H1 (cell line): ENCODE measurements around the gene MX1. TPM values are rescaled to one million over a fixed set of nuclear protein-coding genes. Genes with fewer than 3 reads are reported as not detected.

ENCODE experiments used
- CTCF ChIA-PET: fragments of 300-600 bp; sonication (Branson Sonifier 250); formaldehyde crosslinking; loops from one replicate; lab custom pipeline; 2021; ENCODE audit not compliant: partially characterized antibody; lab: Charles Lee
- POLR2A ChIA-PET: fragments of 300-600 bp; sonication (Branson Sonifier 250); formaldehyde crosslinking; loops from one replicate; lab custom pipeline; 2021; ENCODE audit warnings: inconsistent platforms; ENCODE audit not compliant: partially characterized antibody; lab: Charles Lee
- DNase-seq, 2 experiments: peaks; one replicate each; pipeline versions ENCODE4 v3.0.0 to v3.0.0-alpha.2; 2010 to 2022; ENCODE audit warnings: low spot score in 2 of 2, low read depth in 1 of 2, mixed read lengths in 1 of 2
- FAIRE-seq: peaks from 2 replicates; lab custom pipeline; 2011; peaks lifted over from hg19 to GRCh38; lab: Jason Lieb, UNC
- H2AFZ ChIP-seq: 2 replicates; pipeline ENCODE4 v1.8.1; 2012; ENCODE audit warnings: low read length, inconsistent platforms
- H2AK5ac ChIP-seq: 2 replicates; pipeline ENCODE4 v1.6.1; 2013; ENCODE audit warnings: low read depth, low read length
- H2BK120ac ChIP-seq: replicated peaks from 2 replicates; pipeline ENCODE3; 2013; ENCODE audit warnings: low read depth, low read length, inconsistent platforms
- H2BK12ac ChIP-seq: 2 replicates; pipeline ENCODE4 v1.6.1; 2013; ENCODE audit warnings: low read depth, low read length
- H2BK15ac ChIP-seq: 2 replicates; pipeline ENCODE4 v1.6.1; 2013; ENCODE audit warnings: low read length
- H2BK20ac ChIP-seq: 2 replicates; pipeline ENCODE4 v1.6.1; 2013; ENCODE audit warnings: low read length
- H2BK5ac ChIP-seq: 2 replicates; pipeline ENCODE4 v1.6.1; 2013; ENCODE audit warnings: low read depth, low read length
- H3K14ac ChIP-seq: 2 replicates; pipeline ENCODE4 v1.6.1; 2013; ENCODE audit warnings: inconsistent platforms; ENCODE audit not compliant: insufficient read length
- H3K18ac ChIP-seq: 2 replicates; pipeline ENCODE4 v1.6.1; 2013; ENCODE audit warnings: low read length; ENCODE audit errors: extremely low read depth
- H3K23ac ChIP-seq: 2 replicates; pipeline ENCODE4 v1.6.1; 2013; ENCODE audit warnings: inconsistent platforms; ENCODE audit not compliant: insufficient read length
- H3K23me2 ChIP-seq: 2 replicates; pipeline ENCODE4 v1.6.1; 2013; ENCODE audit warnings: low read depth, low read length
- H3K27ac ChIP-seq: 2 replicates; pipeline ENCODE4 v1.6.1; 2011; ENCODE audit warnings: low read depth, low read length, inconsistent platforms
- H3K27me3 ChIP-seq, 4 experiments: replicated peaks in 1 of 4; 1 replicate in 1 of 4; 2 replicates in 3 of 4; pipeline versions ENCODE4 v1.6.1 to v1.8.1; 2011 to 2013; ENCODE audit warnings: low read length in 3 of 4, mild to moderate bottlenecking in 3 of 4, inconsistent platforms in 2 of 4, mixed read lengths in 2 of 4, moderate library complexity in 1 of 4; ENCODE audit not compliant: control insufficient read depth in 3 of 4, insufficient read depth in 3 of 4; ENCODE audit errors: extremely low read depth in 1 of 4
- H3K36me3 ChIP-seq, 4 experiments: 2 replicates each; pipeline versions ENCODE4 v1.6.1 to v1.8.1; 2011 to 2013; ENCODE audit warnings: mild to moderate bottlenecking in 4 of 4, low read length in 3 of 4, moderate library complexity in 2 of 4, control low read depth in 1 of 4, inconsistent platforms in 1 of 4; ENCODE audit not compliant: insufficient read depth in 4 of 4, control insufficient read depth in 2 of 4
- H3K4ac ChIP-seq: replicated peaks from 2 replicates; pipeline ENCODE3; 2013; ENCODE audit warnings: low read length, low read depth, mixed read lengths, inconsistent platforms; ENCODE audit not compliant: insufficient read length
- H3K4me1 ChIP-seq, 4 experiments: replicated peaks in 1 of 4; 1 replicate in 1 of 4; 2 replicates in 3 of 4; pipeline versions ENCODE4 v1.6.1 to v1.8.1; 2011 to 2013; ENCODE audit warnings: low read length in 3 of 4, inconsistent platforms in 2 of 4, mixed read lengths in 1 of 4; ENCODE audit not compliant: insufficient read depth in 4 of 4, control insufficient read depth in 3 of 4
- H3K4me2 ChIP-seq, 2 experiments: 2 replicates each; pipeline versions ENCODE4 v1.6.1 to v1.8.1; 2011 to 2013; ENCODE audit warnings: low read depth in 2 of 2, low read length in 2 of 2, control low read depth in 1 of 2, inconsistent platforms in 1 of 2, mild to moderate bottlenecking in 1 of 2; ENCODE audit not compliant: insufficient read depth in 1 of 2
- H3K4me3 ChIP-seq, 4 experiments: fragments of 200-600, 300-600 bp in 1 of 4; sonication (generic), shearing (Covaris generic), sonication (Bioruptor Twin) in 1 of 4; 2 replicates each; pipeline versions ENCODE4 v1.5.1 to v1.8.1; 2011 to 2016; ENCODE audit warnings: low read length in 4 of 4, low read depth in 3 of 4, control low read depth in 2 of 4, inconsistent platforms in 2 of 4, mild to moderate bottlenecking in 2 of 4, mixed read lengths in 1 of 4, moderate library complexity in 1 of 4; ENCODE audit not compliant: insufficient read depth in 2 of 4; ENCODE audit errors: extremely low read depth in 1 of 4
- H3K56ac ChIP-seq: replicated peaks from 2 replicates; pipeline ENCODE3; 2013; ENCODE audit warnings: low read depth, mild to moderate bottlenecking, mixed read lengths, low read length, inconsistent platforms; ENCODE audit not compliant: insufficient read length
- H3K79me1 ChIP-seq: 2 replicates; pipeline ENCODE4 v1.6.1; 2013; ENCODE audit warnings: low read depth, low read length, control low read depth
- H3K79me2 ChIP-seq, 2 experiments: 2 replicates each; pipeline versions ENCODE4 v1.6.1 to v1.8.1; 2012 to 2013; ENCODE audit warnings: low read length in 2 of 2, mild to moderate bottlenecking in 2 of 2, inconsistent platforms in 1 of 2; ENCODE audit not compliant: insufficient read depth in 2 of 2, control insufficient read depth in 1 of 2
- H3K9ac ChIP-seq, 4 experiments: replicated peaks in 1 of 4; 1 replicate in 1 of 4; 2 replicates in 3 of 4; pipeline versions ENCODE4 v1.6.1 to v1.8.1; 2011 to 2013; ENCODE audit warnings: low read depth in 3 of 4, low read length in 3 of 4, control low read depth in 2 of 4, mild to moderate bottlenecking in 2 of 4, moderate library complexity in 2 of 4, inconsistent platforms in 1 of 4; ENCODE audit errors: extremely low read depth in 1 of 4
- H3K9me3 ChIP-seq, 2 experiments: 2 replicates each; pipeline versions ENCODE4 v1.6.1 to v1.8.1; 2012 to 2013; ENCODE audit warnings: mild to moderate bottlenecking in 2 of 2, moderate library complexity in 2 of 2, control low read depth in 1 of 2, inconsistent platforms in 1 of 2, low read depth in 1 of 2, low read length in 1 of 2, mixed read lengths in 1 of 2; ENCODE audit not compliant: insufficient read depth in 2 of 2
- H4K20me1 ChIP-seq, 2 experiments: replicated peaks in 1 of 2; 2 replicates each; pipeline versions ENCODE3 to v1.8.1; 2011 to 2013; ENCODE audit warnings: inconsistent platforms in 2 of 2, low read length in 2 of 2, mild to moderate bottlenecking in 1 of 2; ENCODE audit not compliant: insufficient read depth in 2 of 2, control insufficient read depth in 1 of 2
- H4K5ac ChIP-seq: 2 replicates; pipeline ENCODE4 v1.6.1; 2013; ENCODE audit warnings: low read length, low read depth, mixed read lengths, inconsistent platforms; ENCODE audit not compliant: insufficient read length
- H4K8ac ChIP-seq: 2 replicates; pipeline ENCODE4 v1.8.0; 2013; ENCODE audit warnings: mild to moderate bottlenecking, moderate library complexity, low read length, inconsistent platforms; ENCODE audit not compliant: insufficient read depth; ENCODE audit errors: extremely low read depth
- H4K91ac ChIP-seq: replicated peaks from 2 replicates; pipeline ENCODE3; 2013; ENCODE audit warnings: low read length, mixed read lengths, inconsistent platforms; ENCODE audit not compliant: insufficient read length
- WGBS, 2 experiments: shearing (Covaris generic) in 1 of 2; methylation state at CpG; one replicate each; pipeline versions ENCODE4 v1.1.6 to v1.1.7; 2013 to 2015; ENCODE audit warnings: low lambda C conversion rate in 2 of 2, mixed read lengths in 2 of 2, inconsistent platforms in 1 of 2, low coverage in 1 of 2, missing lambda C conversion rate in 1 of 2; ENCODE audit not compliant: insufficient replicate concordance in 2 of 2, insufficient coverage in 1 of 2, insufficient read length in 1 of 2; ENCODE audit errors: extremely low coverage in 1 of 2, missing lambda C conversion rate in 1 of 2; 5-methylcytosine and 5-hydroxymethylcytosine counted together
- polyA plus RNA-seq, 7 experiments: library from polyadenylated mRNA; depleted of rRNA in 3 of 7; stranded (reverse) in 5 of 7; unstranded in 2 of 7; fragments of >200 nt in 5 of 7; fragments of 200-250 nt in 2 of 7; gene quantifications; 1 replicate in 5 of 7; 2 replicates in 1 of 7; 4 replicates in 1 of 7; pipeline versions ENCODE4 v1.2.1 to v1.2.3, GENCODE V29; 2011 to 2013; ENCODE audit warnings: missing spikeins in 2 of 7, mixed read lengths in 2 of 7
- total RNA-seq: library from RNA; stranded (reverse); fragmentation: NEBNext Ultra II Directional; extraction: Animal tissue kit (Norgen Biotek cat#: 25700); gene quantifications from 2 replicates; pipeline ENCODE4 v1.2.1, GENCODE V29; 2021

The MX1 gene
- total and polyA plus RNA-seq, 2 of the 8 experiments (the other 6 are each of a cell fraction or from before 2014, with no cell fraction given): 3.8 to 5.7 TPM

GRCh38 chr21:41427556-41427955, 1.5 kb downstream of the MX1 start:
- Histone ChIP-seq H3K23ac (no peak overlapping the region), H3K9ac (no peak overlapping the region), H3K14ac (no peak overlapping the region), H3K23me2 (peaks cover 6% of the 10 kb centered on the region; the same call in 1 of the 2 replicates), H3K27me3 (peaks cover 5 to 33% (median 24%) of the 10 kb centered on the region in 4 experiments), H3K36me3 (no peaks in the 10 kb centered on the region), H4K8ac (no peak overlapping the region), H3K27ac (no peak overlapping the region), H3K79me1 (no peaks in the 10 kb centered on the region), H4K91ac (no peak overlapping the region), H2BK20ac (no peak overlapping the region), H3K4me2 (peak overlapping the region in 1 of 2 experiments; percentile 60; a peak in 1 of 4 replicates), H3K4me3 (no peak overlapping the region; a peak in 1 of 8 replicates), H4K5ac (no peak overlapping the region), H3K4me1 (0 out of 7 replicates have a peak, but pooled peaks cover 0 to 3% (median 1%) of the 10 kb centered on the region in 4 experiments), H2BK120ac (no peak overlapping the region), H3K4ac (no peak overlapping the region), H2AK5ac (no peak overlapping the region), H3K79me2 (no peaks in the 10 kb centered on the region), H4K20me1 (no peaks in the 10 kb centered on the region), H2BK15ac (no peak overlapping the region), H2AFZ (no peak overlapping the region), H2BK12ac (no peak overlapping the region), H3K56ac (no peak overlapping the region), H2BK5ac (no peak overlapping the region), H3K9me3 (no peaks in the 10 kb centered on the region), H3K18ac (no peak overlapping the region)
- WGBS, 2 experiments: 87% methylated on average over 7 of the region's 8 CpGs; no CpG with 5 or more reads in 1 of the 2 experiments
- DNase-seq (peak in 1 of 2 experiments; percentile 33), FAIRE-seq (no peak)
- CTCF ChIA-PET: interaction anchor here (0.8 kb wide), 1 partner anchor 151 kb away, joined by 3 read pairs; no protein-coding TSS in a partner anchor
- POLR2A ChIA-PET: no interaction called here
